ENCODE results near the gene GAS2L3.
"Not testable (repeated sequence)": the region's sequence is repeated elsewhere in the genome, so short reads cannot be mapped to it uniquely, and the experiment has no call there.

GAS2L3 gene

GRCh38 chr12:100576331-100577036, 3.0 kb downstream of the GAS2L3 start:
- no peak for DNase-seq

- no peak for DNase-seq
Measured at GRCh38 chr12:100578923-100579322, 5.4 kb downstream of the GAS2L3 start.

- DNase-seq, result no peak
Measured at GRCh38 chr12:100579844-100580243, 6.4 kb downstream of the GAS2L3 start.

- no peak for DNase-seq
Measured at GRCh38 chr12:100584256-100584655, 10.8 kb downstream of the GAS2L3 start.

GRCh38 chr12:100591979-100592378, 18.5 kb downstream of the GAS2L3 start:
- DNase-seq, result no peak

GRCh38 chr12:100593490-100593889, 20.0 kb downstream of the GAS2L3 start:
- no peak for DNase-seq

GRCh38 chr12:100601626-100602025, 28.1 kb downstream of the GAS2L3 start:
- no peak for DNase-seq

- not testable (repeated sequence) for DNase-seq
Measured at GRCh38 chr12:100602997-100603396, 29.5 kb downstream of the GAS2L3 start.

- DNase-seq, result no peak
Measured at GRCh38 chr12:100608776-100609175, 35.3 kb downstream of the GAS2L3 start.

- DNase-seq, result no peak
Measured at GRCh38 chr12:100610666-100611430, 37.4 kb downstream of the GAS2L3 start.

- no peak for DNase-seq
Measured at GRCh38 chr12:100612606-100613005, 39.1 kb downstream of the GAS2L3 start.

- no peak for DNase-seq
Measured at GRCh38 chr12:100624571-100624970, 51.1 kb downstream of the GAS2L3 start.

- no peak for DNase-seq
Measured at GRCh38 chr12:100632445-100632892, 59.0 kb downstream of the GAS2L3 start.

- not testable (repeated sequence) for DNase-seq
Measured at GRCh38 chr12:100633082-100633785, 59.8 kb downstream of the GAS2L3 start.

GRCh38 chr12:100643246-100643645, 69.8 kb downstream of the GAS2L3 start:
- DNase-seq, result no peak

- no peak for DNase-seq
Measured at GRCh38 chr12:100646896-100647295, 73.4 kb downstream of the GAS2L3 start.

- DNase-seq, result no peak
Measured at GRCh38 chr12:100651108-100651507, 77.6 kb downstream of the GAS2L3 start.

- DNase-seq, result no peak
Measured at GRCh38 chr12:100651694-100652093, 78.2 kb downstream of the GAS2L3 start.

GRCh38 chr12:100652488-100652887, 79.0 kb downstream of the GAS2L3 start:
- DNase-seq, result no peak

GRCh38 chr12:100656141-100656540, 82.7 kb downstream of the GAS2L3 start:
- no peak for DNase-seq

GRCh38 chr12:100656856-100657255, 83.4 kb downstream of the GAS2L3 start:
- no peak for DNase-seq

GRCh38 chr12:100661300-100661951, 87.9 kb downstream of the GAS2L3 start:
- DNase-seq, result no peak

- DNase-seq, result no peak
Measured at GRCh38 chr12:100666588-100666987, 93.1 kb downstream of the GAS2L3 start.

Measured in activated effector memory CD4-positive, alpha-beta T cell treated with anti-CD3 and anti-CD28 coated beads, Interleukin-2, amount 50 U/mL, for 16 hours (primary cell).